ENCODE results near the gene ZNF366. TPM values are rescaled to one million over a fixed set of nuclear protein-coding genes. Genes with fewer than 3 reads are reported as not detected.

ZNF366 gene
- total RNA-seq, 2 experiments from 2014 or later, result not detected

GRCh38 chr5:72476275-72476674 lies 30.9 kb downstream of the ZNF366 start:
- no peak overlapping the region for H3K4me3 ChIP-seq (ENCODE audit: low read depth, low read length, poor library complexity, severe bottlenecking)

GRCh38 chr5:72474516-72474915 lies 32.7 kb downstream of the ZNF366 start:
- Histone ChIP-seq H3K4me1 (ENCODE audit: insufficient read depth, low read length, poor library complexity, severe bottlenecking) (no peaks in the 10 kb centered on the region), H3K9me2 (ENCODE audit: insufficient read depth, low read length) (no peaks in the 10 kb centered on the region), H3K4me3 (ENCODE audit: low read depth, low read length, poor library complexity, severe bottlenecking) (no peak overlapping the region), H2AFZ (ENCODE audit: low read length) (no peak overlapping the region), H3K9me3 (ENCODE audit: low read length) (no peaks in the 10 kb centered on the region), H3K36me3 (ENCODE audit: insufficient read depth, low read length) (no peaks in the 10 kb centered on the region), H3K4me2 (ENCODE audit: low read length) (no peak overlapping the region), H3K27ac (ENCODE audit: low read depth, low read length, poor library complexity, severe bottlenecking) (no peak overlapping the region), H4K20me1 (ENCODE audit: insufficient read depth, low read length) (no peaks in the 10 kb centered on the region), H3K79me2 (ENCODE audit: insufficient read depth, low read depth, low read length) (no peaks in the 10 kb centered on the region)
- BruUV-seq (replicated peaks), result no TSS peak
- POLR2A ChIA-PET, result no interaction called here
- TF ChIP-seq EZH2phosphoT487 (IDR thresholded peaks at IDR 0.05; ENCODE audit: borderline replicate concordance, low read depth, low read length), result no peak
- no peak for TF ChIP-seq CTCF (conservative IDR thresholded peaks at IDR 0.05; ENCODE audit: low read length)
- intact Hi-C loops (cut with micrococcal nuclease; ENCODE audit: unreplicated experiment), result no loop called here
- CTCF ChIA-PET (ENCODE audit: unreplicated experiment), result no interaction called here
- no peak for DNase-seq (ENCODE audit: low spot score)

More at GRCh38 chr5:72476275-72476674, 30.9 kb downstream of the ZNF366 start:
- Histone ChIP-seq H4K20me1 (ENCODE audit: insufficient read depth, low read length) (no peaks in the 10 kb centered on the region), H3K9me3 (ENCODE audit: low read length) (no peaks in the 10 kb centered on the region), H3K79me2 (ENCODE audit: insufficient read depth, low read depth, low read length) (no peaks in the 10 kb centered on the region), H2AFZ (ENCODE audit: low read length) (no peak overlapping the region), H3K4me2 (ENCODE audit: low read length) (no peak overlapping the region), H3K27ac (ENCODE audit: low read depth, low read length, poor library complexity, severe bottlenecking) (no peak overlapping the region), H3K4me1 (ENCODE audit: insufficient read depth, low read length, poor library complexity, severe bottlenecking) (no peaks in the 10 kb centered on the region), H3K36me3 (ENCODE audit: insufficient read depth, low read length) (no peaks in the 10 kb centered on the region), H3K9me2 (ENCODE audit: insufficient read depth, low read length) (no peaks in the 10 kb centered on the region)
- intact Hi-C loops (cut with micrococcal nuclease; ENCODE audit: unreplicated experiment), result no loop called here
- TF ChIP-seq EZH2phosphoT487 (IDR thresholded peaks at IDR 0.05; ENCODE audit: borderline replicate concordance, low read depth, low read length) (no peak), CTCF (conservative IDR thresholded peaks at IDR 0.05; ENCODE audit: low read length) (no peak)
- ChIA-PET POLR2A (no interaction called here), CTCF (ENCODE audit: unreplicated experiment) (interaction anchor here (1.0 kb wide), 1 partner anchor 13 kb away, joined by 3 read pairs; no protein-coding TSS in a partner anchor)
- no TSS peak for BruUV-seq (replicated peaks)
- no peak for DNase-seq (ENCODE audit: low spot score)

- no peak overlapping the region for H3K4me3 ChIP-seq (ENCODE audit: low read depth, low read length, poor library complexity, severe bottlenecking)
- no peaks in the 10 kb centered on the region for H3K79me2 ChIP-seq (ENCODE audit: insufficient read depth, low read depth, low read length)
- DNase-seq (ENCODE audit: low spot score), result no peak
- H3K4me1 ChIP-seq (ENCODE audit: insufficient read depth, low read length, poor library complexity, severe bottlenecking), result no peaks in the 10 kb centered on the region
- H3K4me2 ChIP-seq (ENCODE audit: low read length), result no peak overlapping the region
- no peaks in the 10 kb centered on the region for H3K36me3 ChIP-seq (ENCODE audit: insufficient read depth, low read length)
- no peak overlapping the region for H3K27ac ChIP-seq (ENCODE audit: low read depth, low read length, poor library complexity, severe bottlenecking)
- H2AFZ ChIP-seq (ENCODE audit: low read length), result no peak overlapping the region
- H3K9me3 ChIP-seq (ENCODE audit: low read length), result no peaks in the 10 kb centered on the region
- POLR2A ChIA-PET, result no interaction called here
- TF ChIP-seq CTCF (conservative IDR thresholded peaks at IDR 0.05; ENCODE audit: low read length) (no peak), EZH2phosphoT487 (IDR thresholded peaks at IDR 0.05; ENCODE audit: borderline replicate concordance, low read depth, low read length) (no peak)
- intact Hi-C loops (cut with micrococcal nuclease; ENCODE audit: unreplicated experiment), result no loop called here
- no TSS peak for BruUV-seq (replicated peaks)
- H4K20me1 ChIP-seq (ENCODE audit: insufficient read depth, low read length), result no peaks in the 10 kb centered on the region
- CTCF ChIA-PET (ENCODE audit: unreplicated experiment), result no interaction called here
- H3K9me2 ChIP-seq (ENCODE audit: insufficient read depth, low read length), result no peaks in the 10 kb centered on the region
Measured at GRCh38 chr5:72474046-72474500, 33.1 kb downstream of the ZNF366 start.
